SK-N-SH (cell line): ENCODE measurements around the gene CTSO. TPM values are rescaled to one million over a fixed set of nuclear protein-coding genes. Genes with fewer than 3 reads are reported as not detected.

Experiments
- CTCF ChIA-PET: fragments of 300-600, 350-600 bp; formaldehyde crosslinking; extraction: SDS; loops from one replicate; lab custom pipeline; 2021; lab: Yijun Ruan, JAX
- POLR2A ChIA-PET: fragments of 350-600 bp; sonication (Branson Sonifier 250); formaldehyde crosslinking; extraction: SDS; loops from one replicate; lab custom pipeline; 2020; ENCODE audit warnings: antibody characterized with exemption, inconsistent platforms; lab: Yijun Ruan, JAX
- DNase-seq: peaks from one replicate; pipeline ENCODE4 v3.0.0; 2012
- H2AFZ ChIP-seq: fragments of 200-600 bp; sonication (generic); 2 replicates; pipeline ENCODE4 v1.8.1; 2016; ENCODE audit warnings: antibody characterized with exemption, mild to moderate bottlenecking, low read depth
- H3F3A ChIP-seq: fragments of 200-600 bp; sonication (generic); replicated peaks from 2 replicates; pipeline ENCODE3; 2016; ENCODE audit warnings: antibody characterized with exemption, mild to moderate bottlenecking; ENCODE audit not compliant: insufficient read depth
- H3K27ac ChIP-seq, 2 experiments: fragments of 200-500 bp in 1 of 2; fragments of 200-600 bp in 1 of 2; sonication (Bioruptor generic) in 1 of 2; sonication (generic), shearing (Covaris generic) in 1 of 2; 2 replicates each; pipeline versions ENCODE4 v1.5.1 to v1.6.1; 2014 to 2016; ENCODE audit warnings: low read depth in 2 of 2, inconsistent platforms in 1 of 2, low read length in 1 of 2, mild to moderate bottlenecking in 1 of 2, mixed read lengths in 1 of 2
- H3K27me3 ChIP-seq: fragments of 200-600 bp; sonication (generic), shearing (Covaris generic); 2 replicates; pipeline ENCODE4 v1.6.1; 2016; ENCODE audit warnings: mixed run types; ENCODE audit not compliant: insufficient read depth
- H3K36me3 ChIP-seq, 2 experiments: fragments of 200-500 bp in 1 of 2; fragments of 200-600 bp in 1 of 2; sonication (Bioruptor generic) in 1 of 2; sonication (generic) in 1 of 2; replicated peaks in 1 of 2; 2 replicates each; pipeline versions ENCODE3 to v1.5.1; 2014 to 2016; ENCODE audit warnings: low read length in 1 of 2, mild to moderate bottlenecking in 1 of 2; ENCODE audit not compliant: insufficient read depth in 2 of 2, control insufficient read depth in 1 of 2
- H3K4me1 ChIP-seq, 2 experiments: fragments of 200-500 bp in 1 of 2; fragments of 200-600 bp in 1 of 2; sonication (Bioruptor generic) in 1 of 2; sonication (generic), shearing (Covaris generic) in 1 of 2; 2 replicates each; pipeline versions ENCODE4 v1.5.1 to v1.6.1; 2014 to 2016; ENCODE audit warnings: low read depth in 1 of 2, low read length in 1 of 2, mixed run types in 1 of 2; ENCODE audit not compliant: insufficient read depth in 2 of 2, control insufficient read depth in 1 of 2
- H3K4me2 ChIP-seq: fragments of 200-600 bp; sonication (generic), shearing (Covaris generic); 2 replicates; pipeline ENCODE4 v1.6.1; 2017; ENCODE audit warnings: mixed run types
- H3K4me3 ChIP-seq, 2 experiments: fragments of 200-500 bp in 1 of 2; fragments of 200-600 bp in 1 of 2; sonication (Bioruptor generic) in 1 of 2; sonication (generic), shearing (Covaris generic) in 1 of 2; 2 replicates each; pipeline versions ENCODE4 v1.5.1 to v1.8.1; 2014 to 2016; ENCODE audit warnings: low read depth in 2 of 2, inconsistent platforms in 1 of 2, low read length in 1 of 2, mild to moderate bottlenecking in 1 of 2, mixed read lengths in 1 of 2, moderate library complexity in 1 of 2
- H3K79me2 ChIP-seq: fragments of 200-600 bp; sonication (generic); 2 replicates; pipeline ENCODE4 v1.8.1; 2017; ENCODE audit warnings: mild to moderate bottlenecking; ENCODE audit not compliant: insufficient read depth
- H3K9ac ChIP-seq: fragments of 200-600 bp; sonication (generic); 2 replicates; pipeline ENCODE4 v1.6.1; 2017; ENCODE audit warnings: mixed run types
- H3K9me2 ChIP-seq: fragments of 200-600 bp; sonication (generic); 2 replicates; pipeline ENCODE4 v1.6.1; 2017; ENCODE audit warnings: mixed run types
- H3K9me3 ChIP-seq: fragments of 200-600 bp; sonication (generic); 2 replicates; pipeline ENCODE4 v1.6.1; 2017; ENCODE audit warnings: mixed run types, mild to moderate bottlenecking, moderate library complexity
- H4K20me1 ChIP-seq: fragments of 200-600 bp; sonication (generic); 2 replicates; pipeline ENCODE4 v1.6.1; 2017; ENCODE audit warnings: mild to moderate bottlenecking, mixed run types; ENCODE audit not compliant: insufficient read depth
- CHD2 ChIP-seq: fragments of 150-350 bp; IDR thresholded peaks from 2 replicates; pipeline ENCODE4 v1.6.1; 2018; ENCODE audit warnings: low read length; ENCODE audit not compliant: partially characterized antibody
- FOXJ3 ChIP-seq: sonication (generic); formaldehyde crosslinking; IDR thresholded peaks from 2 replicates; pipeline ENCODE4 v1.5.1; 2020; ENCODE audit warnings: mild to moderate bottlenecking, missing genetic modification reagents
- GABPA ChIP-seq: IDR thresholded peaks from 2 replicates; pipeline ENCODE4 v1.4.0; 2012; ENCODE audit warnings: low read depth, mild to moderate bottlenecking
- GATA2 ChIP-seq: sonication (generic); formaldehyde crosslinking; IDR thresholded peaks from 2 replicates; pipeline ENCODE4 v1.5.0; 2020; ENCODE audit warnings: mild to moderate bottlenecking, missing genetic modification reagents
- MEF2A ChIP-seq: IDR thresholded peaks from 2 replicates; pipeline ENCODE4 v1.4.0; 2012; ENCODE audit warnings: low read depth, borderline replicate concordance
- NFIC ChIP-seq: IDR thresholded peaks from 2 replicates; pipeline ENCODE4 v1.4.0; 2012; ENCODE audit warnings: borderline replicate concordance
- NRF1 ChIP-seq: IDR thresholded peaks from 2 replicates; pipeline ENCODE4 v1.6.1; 2012; ENCODE audit warnings: low read depth, mild to moderate bottlenecking, low read length
- POLR2AphosphoS5 ChIP-seq: IDR thresholded peaks from 2 replicates; pipeline ENCODE4 v1.6.1; 2012; ENCODE audit warnings: low read depth, low read length
- RCOR1 ChIP-seq: fragments of 150-350 bp; IDR thresholded peaks from 2 replicates; pipeline ENCODE4 v1.6.1; 2017; ENCODE audit warnings: antibody characterized with exemption, low read length
- SIN3A ChIP-seq: IDR thresholded peaks from 2 replicates; pipeline ENCODE4 v1.6.1; 2012; ENCODE audit warnings: low read depth, mild to moderate bottlenecking, low read length, moderate library complexity, borderline replicate concordance
- SMC3 ChIP-seq: IDR thresholded peaks from 2 replicates; pipeline ENCODE4 v1.6.1; 2012; ENCODE audit warnings: low read depth, low read length, improper control_type of control experiment
- TAF1 ChIP-seq: IDR thresholded peaks from 2 replicates; pipeline ENCODE4 v1.6.1; 2012; ENCODE audit warnings: low read depth, mild to moderate bottlenecking, low read length, moderate library complexity, borderline replicate concordance
- TCF12 ChIP-seq: IDR thresholded peaks from 2 replicates; pipeline ENCODE4 v1.4.0; 2012
- YY1 ChIP-seq: IDR thresholded peaks from 2 replicates; pipeline ENCODE4 v1.4.0; 2012; ENCODE audit warnings: low read depth, mild to moderate bottlenecking
- WGBS: methylation state at CpG from one replicate; pipeline ENCODE4 v1.1.6; 2017; ENCODE audit warnings: low lambda C conversion rate; 5-methylcytosine and 5-hydroxymethylcytosine counted together
- polyA plus RNA-seq, 3 experiments: library from polyadenylated mRNA; depleted of rRNA; stranded (reverse); fragments of >200 nt; gene quantifications; 2 replicates each; pipeline ENCODE4 v1.2.3, GENCODE V29; 2012
- TF ChIP-seq, protein P1 (sequence below): fragments of 200-600 bp; sonication (generic); IDR thresholded peaks from 2 replicates; pipeline ENCODE4 v1.6.1; 2017; ENCODE audit warnings: antibody characterized with exemption, mild to moderate bottlenecking, moderate library complexity

CTSO gene
- polyA plus RNA-seq, 1 of the 3 experiments (the other 2 are of a cell fraction): 3.3 TPM

DNA sequence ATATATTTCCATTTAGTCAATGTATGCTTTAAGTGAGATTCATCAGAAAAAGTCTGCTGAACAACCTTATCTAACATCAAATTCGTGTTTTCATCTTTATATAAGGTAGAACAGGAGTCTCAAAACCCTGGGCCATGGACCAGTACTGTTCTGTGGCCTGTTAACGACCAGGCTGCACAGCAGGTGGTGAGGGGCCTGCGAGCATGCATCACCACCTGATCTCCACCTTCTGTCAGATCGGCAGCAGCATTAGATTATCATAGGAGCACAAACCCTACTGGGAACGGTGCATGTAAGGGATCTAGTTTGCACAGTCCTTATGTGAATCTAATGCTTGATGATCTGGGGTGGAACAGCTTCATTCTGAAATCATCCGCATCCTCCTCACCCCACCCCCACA, 3.2 kb downstream of the CTSO start:
- H3K27ac ChIP-seq: no peak overlapping the region
- POLR2A ChIA-PET: no interaction called here
- no peaks in the 10 kb centered on the region for H3K9me2 ChIP-seq
- WGBS: 65% methylated on average over 6 of the region's 6 CpGs
- H3K4me2 ChIP-seq: no peak overlapping the region
- no peak for DNase-seq
- TF ChIP-seq CHD2: no peak
- no peak for TF ChIP-seq YY1
- TF ChIP-seq RCOR1: no peak
- TF ChIP-seq FOXJ3 (CRISPR knock-in tag): no peak
- TF ChIP-seq SMC3: no peak
- no peak for TF ChIP-seq POLR2AphosphoS5
- TF ChIP-seq, protein P1, sequence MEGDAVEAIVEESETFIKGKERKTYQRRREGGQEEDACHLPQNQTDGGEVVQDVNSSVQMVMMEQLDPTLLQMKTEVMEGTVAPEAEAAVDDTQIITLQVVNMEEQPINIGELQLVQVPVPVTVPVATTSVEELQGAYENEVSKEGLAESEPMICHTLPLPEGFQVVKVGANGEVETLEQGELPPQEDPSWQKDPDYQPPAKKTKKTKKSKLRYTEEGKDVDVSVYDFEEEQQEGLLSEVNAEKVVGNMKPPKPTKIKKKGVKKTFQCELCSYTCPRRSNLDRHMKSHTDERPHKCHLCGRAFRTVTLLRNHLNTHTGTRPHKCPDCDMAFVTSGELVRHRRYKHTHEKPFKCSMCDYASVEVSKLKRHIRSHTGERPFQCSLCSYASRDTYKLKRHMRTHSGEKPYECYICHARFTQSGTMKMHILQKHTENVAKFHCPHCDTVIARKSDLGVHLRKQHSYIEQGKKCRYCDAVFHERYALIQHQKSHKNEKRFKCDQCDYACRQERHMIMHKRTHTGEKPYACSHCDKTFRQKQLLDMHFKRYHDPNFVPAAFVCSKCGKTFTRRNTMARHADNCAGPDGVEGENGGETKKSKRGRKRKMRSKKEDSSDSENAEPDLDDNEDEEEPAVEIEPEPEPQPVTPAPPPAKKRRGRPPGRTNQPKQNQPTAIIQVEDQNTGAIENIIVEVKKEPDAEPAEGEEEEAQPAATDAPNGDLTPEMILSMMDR: no peak
- no peak for TF ChIP-seq NFIC
- TF ChIP-seq TAF1: no peak
- no peak for TF ChIP-seq GATA2 (CRISPR knock-in tag)
- no peak for TF ChIP-seq NRF1
- no peak for TF ChIP-seq MEF2A
- no peak for TF ChIP-seq TCF12
- H3K4me1 ChIP-seq: peaks cover 0 to 5% of the 10 kb centered on the region in 2 experiments; a peak in 2 of 4 replicates
- H4K20me1 ChIP-seq: no peaks in the 10 kb centered on the region
- CTCF ChIA-PET: interaction anchor here (0.9 to 1.1 kb wide), 2 partner anchors 23 to 547 kb away, joined by 3 read pairs; no protein-coding TSS in a partner anchor
- no peaks in the 10 kb centered on the region for H3K9me3 ChIP-seq
- H3K79me2 ChIP-seq: no peaks in the 10 kb centered on the region
- no peak overlapping the region for H3K4me3 ChIP-seq
- H3K36me3 ChIP-seq: no peaks in the 10 kb centered on the region
- no peaks in the 10 kb centered on the region for H3K27me3 ChIP-seq
- peaks cover 4% of the 10 kb centered on the region for H3F3A ChIP-seq
- no peak overlapping the region for H2AFZ ChIP-seq
- H3K9ac ChIP-seq: no peak overlapping the region

DNA sequence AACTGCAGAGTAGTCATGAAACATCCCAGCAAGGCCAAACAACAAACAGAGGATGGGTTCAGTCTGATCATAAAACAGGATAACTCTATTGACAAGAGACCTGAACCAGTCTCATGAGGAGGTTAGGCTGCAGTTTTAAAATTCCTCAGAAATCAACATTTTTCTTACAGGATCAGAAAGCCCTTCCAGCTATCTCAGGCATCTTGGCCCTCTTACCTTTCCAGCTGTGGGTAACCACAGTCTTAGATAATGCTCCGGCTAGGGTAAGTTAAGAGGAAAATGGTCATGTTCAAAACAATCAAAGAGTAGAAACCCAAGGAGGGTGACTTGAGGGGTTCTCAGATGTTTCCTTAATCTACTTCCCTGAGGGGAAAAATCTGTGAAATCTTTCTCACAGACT, 5.1 kb downstream of the CTSO start:
- Histone ChIP-seq H4K20me1 (no peaks in the 10 kb centered on the region), H3K9ac (no peak overlapping the region), H3F3A (peaks cover 4% of the 10 kb centered on the region), H3K9me2 (no peaks in the 10 kb centered on the region), H3K27ac (no peak overlapping the region), H3K9me3 (no peaks in the 10 kb centered on the region), H3K36me3 (no peaks in the 10 kb centered on the region), H3K4me1 (peaks cover 0 to 2% of the 10 kb centered on the region in 2 experiments; a peak in 2 of 4 replicates), H3K27me3 (no peaks in the 10 kb centered on the region), H3K4me2 (no peak overlapping the region), H3K4me3 (no peak overlapping the region), H3K79me2 (no peaks in the 10 kb centered on the region), H2AFZ (no peak overlapping the region)
- WGBS: 81% methylated on average over 1 of the region's 1 CpG
- TF ChIP-seq RCOR1: no peak
- no peak for TF ChIP-seq GABPA
- TF ChIP-seq SIN3A: no peak
- CTCF ChIA-PET: no interaction called here
- POLR2A ChIA-PET: no interaction called here
- no peak for DNase-seq
